CD4-positive, alpha-beta T cell treated with Interleukin-4 for 4 hours (primary cell): ENCODE results near the gene MOCOS.

Experiments
- DNase-seq: peaks from one replicate; pipeline ENCODE4 v3.0.0-alpha.2; 2020

The MOCOS gene

GRCh38 chr18:36181441-36181840 is 5.9 kb upstream of the MOCOS start:
- DNase-seq = no peak

- DNase-seq = no peak
Observed at GRCh38 chr18:36181898-36182506, 5.3 kb upstream of the MOCOS start.

GRCh38 chr18:36183033-36183432 is 4.3 kb upstream of the MOCOS start:
- no peak for DNase-seq

- no peak for DNase-seq
Observed at GRCh38 chr18:36183987-36184386, 3.3 kb upstream of the MOCOS start.

- no peak for DNase-seq
Observed at GRCh38 chr18:36185157-36185556, 2.1 kb upstream of the MOCOS start.

- DNase-seq = no peak
Observed at GRCh38 chr18:36185901-36186460, 1.3 kb upstream of the MOCOS start.

GRCh38 chr18:36186461-36187192 is 670 bp upstream of the MOCOS start:
- DNase-seq = no peak

GRCh38 chr18:36187826-36188721 is 777 bp downstream of the MOCOS start:
- DNase-seq = no peak

- no peak for DNase-seq
Observed at GRCh38 chr18:36188916-36189315, 1.6 kb downstream of the MOCOS start.

- no peak for DNase-seq
Observed at GRCh38 chr18:36189486-36189885, 2.2 kb downstream of the MOCOS start.

- no peak for DNase-seq
Observed at GRCh38 chr18:36191286-36191685, 4.0 kb downstream of the MOCOS start.

- DNase-seq = no peak
Observed at GRCh38 chr18:36191711-36192110, 4.4 kb downstream of the MOCOS start.

- DNase-seq = no peak
Observed at GRCh38 chr18:36194600-36195315, 7.5 kb downstream of the MOCOS start.

- no peak for DNase-seq
Observed at GRCh38 chr18:36195427-36196122, 8.3 kb downstream of the MOCOS start.

GRCh38 chr18:36196238-36196995 is 9.1 kb downstream of the MOCOS start:
- DNase-seq = no peak

GRCh38 chr18:36197511-36198166 is 10.3 kb downstream of the MOCOS start:
- no peak for DNase-seq

- no peak for DNase-seq
Observed at GRCh38 chr18:36199691-36200295, 12.5 kb downstream of the MOCOS start.

- DNase-seq = no peak
Observed at GRCh38 chr18:36200354-36200771, 13.1 kb downstream of the MOCOS start.

GRCh38 chr18:36201765-36202164 is 14.5 kb downstream of the MOCOS start:
- DNase-seq = no peak

- DNase-seq = no peak
Observed at GRCh38 chr18:36203360-36203895, 16.1 kb downstream of the MOCOS start.
